Measurements from ENCODE around the gene MAP7D1. TPM values are rescaled to one million over a fixed set of nuclear protein-coding genes. Genes with fewer than 3 reads are reported as not detected.
A peak's percentile ranks its signal among the peaks of the same experiment; 100 is the strongest.

Gene MAP7D1
- total and polyA plus RNA-seq, 2 of the 13 experiments (the other 11 are each of a cell fraction or from before 2014, with no cell fraction given): 5.6 to 7.2 TPM

DNA sequence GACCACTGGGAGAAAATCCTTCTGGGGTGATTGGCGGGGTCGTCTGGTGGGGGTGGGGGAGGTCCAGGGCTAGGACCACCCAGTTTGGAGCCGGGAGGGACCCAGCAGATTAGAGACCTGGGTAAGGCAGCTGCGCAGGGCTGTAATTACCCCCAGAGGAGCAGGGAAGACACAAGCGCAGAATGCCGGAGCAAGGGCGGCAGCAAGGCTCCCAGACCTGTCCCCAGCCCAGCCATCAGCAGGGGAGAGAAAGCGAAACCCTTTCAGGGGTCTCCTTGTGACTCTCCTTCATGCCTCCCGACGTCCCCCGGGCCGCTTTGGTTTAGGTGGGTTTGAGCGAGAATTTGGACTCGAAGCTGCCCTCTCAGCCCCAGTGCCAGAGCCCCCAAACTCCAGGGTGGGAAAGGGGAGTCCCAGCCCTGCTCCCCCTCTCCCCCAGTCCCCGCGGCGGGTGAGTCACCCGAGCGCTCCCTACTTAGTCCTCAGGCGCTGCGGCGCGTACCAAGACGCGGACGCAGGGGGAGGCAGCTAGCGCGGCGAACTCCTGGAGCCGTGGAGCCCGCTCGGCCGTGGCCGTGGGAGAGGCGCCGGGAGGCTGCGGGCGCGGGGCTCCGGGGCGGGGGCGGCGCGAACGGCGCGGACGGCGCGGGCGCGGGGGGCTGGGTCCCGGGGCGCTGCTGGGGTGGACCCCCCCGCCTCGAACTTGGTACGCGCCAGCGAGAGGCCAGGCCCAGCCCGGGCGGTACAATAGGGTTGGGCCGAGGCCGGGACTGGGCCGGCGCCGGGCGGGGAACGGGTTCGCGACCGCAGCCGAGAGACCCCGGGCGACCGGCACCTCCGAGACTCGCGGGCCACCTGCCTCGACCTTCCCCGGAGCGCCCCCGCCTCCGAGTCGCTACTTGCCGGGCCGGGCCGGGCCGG is at the start of gene MAP7D1 (continued):
- TF ChIP-seq ZHX2 (IDR thresholded peaks at IDR 0.05; ENCODE audit: low read depth) (no peak), ZHX2 (CRISPR knock-in tag; IDR thresholded peaks at IDR 0.05; ENCODE audit: borderline replicate concordance) (no peak), ZNF34 (CRISPR knock-in tag; IDR thresholded peaks at IDR 0.05; ENCODE audit: borderline replicate concordance) (no peak), NCOA1 (CRISPR knock-in tag; IDR thresholded peaks at IDR 0.05) (0 out of 2 replicates have a peak, but pooled peaks have one; percentile 34), ZNF619 (CRISPR knock-in tag; IDR thresholded peaks at IDR 0.05) (no peak), HIC2 (CRISPR knock-in tag; IDR thresholded peaks at IDR 0.05; ENCODE audit: low read depth) (no peak), HHEX (CRISPR knock-in tag; IDR thresholded peaks at IDR 0.05) (no peak), ZIK1 (CRISPR knock-in tag; IDR thresholded peaks at IDR 0.05; ENCODE audit: borderline replicate concordance, low read depth) (no peak), LCORL (IDR thresholded peaks at IDR 0.05) (no peak), LCORL (CRISPR knock-in tag; IDR thresholded peaks at IDR 0.05) (no peak), SOX6 (IDR thresholded peaks at IDR 0.05) (no peak), SOX6 (CRISPR knock-in tag; IDR thresholded peaks at IDR 0.05) (peak; percentile 44; the same call in 1 of the 2 replicates), ATF2 (CRISPR knock-in tag; IDR thresholded peaks at IDR 0.05) (0 out of 2 replicates have a peak, but pooled peaks have one; percentile 24), MTF2 (CRISPR knock-in tag; IDR thresholded peaks at IDR 0.05; ENCODE audit: borderline replicate concordance) (no peak), ZSCAN9 (CRISPR knock-in tag; IDR thresholded peaks at IDR 0.05; ENCODE audit: borderline replicate concordance) (no peak), HMG20B (CRISPR knock-in tag; conservative IDR thresholded peaks at IDR 0.05) (no peak), ZNF224 (CRISPR knock-in tag; IDR thresholded peaks at IDR 0.05) (peak; percentile 32; the same call in 1 of the 2 replicates), TAF15 (IDR thresholded peaks at IDR 0.05; ENCODE audit: low read depth, low read length, poor library complexity, severe bottlenecking) (no peak)
- TF ChIP-seq, protein P1, sequence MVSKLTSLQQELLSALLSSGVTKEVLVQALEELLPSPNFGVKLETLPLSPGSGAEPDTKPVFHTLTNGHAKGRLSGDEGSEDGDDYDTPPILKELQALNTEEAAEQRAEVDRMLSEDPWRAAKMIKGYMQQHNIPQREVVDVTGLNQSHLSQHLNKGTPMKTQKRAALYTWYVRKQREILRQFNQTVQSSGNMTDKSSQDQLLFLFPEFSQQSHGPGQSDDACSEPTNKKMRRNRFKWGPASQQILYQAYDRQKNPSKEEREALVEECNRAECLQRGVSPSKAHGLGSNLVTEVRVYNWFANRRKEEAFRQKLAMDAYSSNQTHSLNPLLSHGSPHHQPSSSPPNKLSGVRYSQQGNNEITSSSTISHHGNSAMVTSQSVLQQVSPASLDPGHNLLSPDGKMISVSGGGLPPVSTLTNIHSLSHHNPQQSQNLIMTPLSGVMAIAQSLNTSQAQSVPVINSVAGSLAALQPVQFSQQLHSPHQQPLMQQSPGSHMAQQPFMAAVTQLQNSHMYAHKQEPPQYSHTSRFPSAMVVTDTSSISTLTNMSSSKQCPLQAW (CRISPR knock-in tag; IDR thresholded peaks at IDR 0.05): 0 out of 2 replicates have a peak, but pooled peaks have one; percentile 20
